Body of pancreas (tissue), 4 donors: Measurements from ENCODE around the gene ATXN1. TPM values are rescaled to one million over a fixed set of nuclear protein-coding genes. Genes with fewer than 3 reads are reported as not detected.
"Not testable (repeated sequence)": the region's sequence is repeated elsewhere in the genome, so short reads cannot be mapped to it uniquely, and the experiment has no call there.

Experiments
- ATAC-seq: fragments of 150-250 bp; one replicate; pipeline ENCODE4 v1.9.1; 2016
- DNase-seq, 4 donors: peaks; one replicate each; pipeline ENCODE4 v3.0.0-alpha.2; 2019
- H3K27ac ChIP-seq, 4 donors: fragments of 200-600 bp; sonication (generic); 1 replicate in 3 of 4; 2 replicates in 1 of 4; pipeline versions ENCODE4 v1.5.1 to v1.6.1; 2016 to 2019; ENCODE audit warnings: mild to moderate bottlenecking in 1 of 4, mixed read lengths in 1 of 4, moderate library complexity in 1 of 4
- H3K27me3 ChIP-seq, 2 donors: fragments of 200-600 bp; sonication (generic); one replicate each; pipeline ENCODE4 v1.6.0; 2016; ENCODE audit warnings: mild to moderate bottlenecking in 1 of 2
- H3K36me3 ChIP-seq, 2 donors: fragments of 200-600 bp; sonication (generic); replicated peaks in 1 of 2; 2 replicates each; pipeline ENCODE4 v1.5.1; 2016; ENCODE audit warnings: low read depth in 2 of 2; ENCODE audit not compliant: insufficient read depth in 1 of 2
- H3K4me1 ChIP-seq: fragments of 200-600 bp; sonication (generic); one replicate; pipeline ENCODE4 v1.6.0; 2016
- H3K4me3 ChIP-seq, 2 donors: fragments of 200-600 bp; sonication (generic); 1 replicate in 1 of 2; 2 replicates in 1 of 2; pipeline ENCODE4 v1.5.1; 2016 to 2019
- H3K9me3 ChIP-seq, 3 donors: fragments of 200-600 bp; sonication (generic); 1 replicate in 2 of 3; 2 replicates in 1 of 3; pipeline ENCODE4 v1.5.1; 2016
- CTCF ChIP-seq, 7 experiments: fragments of 450-650 bp in 4 of 7; fragments of 200-600 bp in 3 of 7; sonication (generic) in 3 of 7; IDR thresholded peaks; one replicate each; pipeline ENCODE4 v1.5.1; 2016 to 2019; ENCODE audit warnings: antibody characterized with exemption in 7 of 7
- POLR2A ChIP-seq, 3 donors: fragments of 450-650 bp; IDR thresholded peaks; one replicate each; pipeline ENCODE4 v1.6.1; 2016; ENCODE audit warnings: antibody characterized with exemption in 3 of 3, mild to moderate bottlenecking in 2 of 3
- WGBS, 2 donors: methylation state at CpG; one replicate each; pipeline ENCODE4 v1.1.5; 2017; 5-methylcytosine and 5-hydroxymethylcytosine counted together
- intact Hi-C: fragments of 100-400 bp; cut with DNase I; formaldehyde crosslinking; loops from one replicate; pipeline ENCODE4 v1.15.1; 2023
- total RNA-seq, 2 donors: library from RNA; depleted of rRNA; stranded (reverse); fragments of >200 nt; gene quantifications; one replicate each; pipeline ENCODE4 v1.1.0, GENCODE V29; 2016

Gene ATXN1
- total RNA-seq, 2 donors from 2014 or later = 24.6 to 24.7 TPM

GRCh38 chr6:16540804-16541752, 220.2 kb downstream of the ATXN1 start:
- Histone ChIP-seq H3K4me1 (no peaks in the 10 kb centered on the region), H3K9me3 (no peaks in the 10 kb centered on the region), H3K27ac (no peak overlapping the region), H3K27me3 (no peaks in the 10 kb centered on the region), H3K36me3 (no peaks in the 10 kb centered on the region), H3K4me3 (no peak overlapping the region)
- ATAC-seq (no peak), DNase-seq (no peak)
- no peak for TF ChIP-seq CTCF (IDR thresholded peaks at IDR 0.05)
- TF ChIP-seq POLR2A (IDR thresholded peaks at IDR 0.05) = no peak
- intact Hi-C loops = no loop called here
- WGBS, 2 donors = 89 to 91% methylated on average over 14 of the region's 14 CpGs

- H3K9me3 ChIP-seq, ATAC-seq, DNase-seq, intact Hi-C loops, H3K36me3 ChIP-seq, H3K4me3 ChIP-seq, H3K4me1 ChIP-seq, H3K27me3 ChIP-seq, H3K27ac ChIP-seq: not testable (repeated sequence)
- 90 to 94% methylated on average over 4 of the region's 4 CpGs for WGBS, 2 donors
Measured at GRCh38 chr6:16540383-16540782, 220.9 kb downstream of the ATXN1 start.

GRCh38 chr6:16539086-16539931, 222.0 kb downstream of the ATXN1 start:
- no peak for TF ChIP-seq POLR2A (IDR thresholded peaks at IDR 0.05)
- TF ChIP-seq CTCF (IDR thresholded peaks at IDR 0.05) = no peak
- WGBS, 2 donors = 72 to 78% methylated on average over 8 of the region's 8 CpGs
- DNase-seq = no peak
- intact Hi-C loops = no loop called here
- H3K27me3 ChIP-seq = no peaks in the 10 kb centered on the region
- H3K4me1 ChIP-seq = no peaks in the 10 kb centered on the region
- no peak for ATAC-seq
- H3K27ac ChIP-seq = no peak overlapping the region
- no peaks in the 10 kb centered on the region for H3K36me3 ChIP-seq
- H3K9me3 ChIP-seq = no peaks in the 10 kb centered on the region
- H3K4me3 ChIP-seq = no peak overlapping the region

- DNase-seq = no peak
- intact Hi-C loops = no loop called here
- TF ChIP-seq CTCF (IDR thresholded peaks at IDR 0.05) (no peak), POLR2A (IDR thresholded peaks at IDR 0.05) (no peak)
- Histone ChIP-seq H3K4me3 (no peak overlapping the region), H3K36me3 (no peaks in the 10 kb centered on the region), H3K9me3 (no peaks in the 10 kb centered on the region), H3K27me3 (no peaks in the 10 kb centered on the region), H3K27ac (no peak overlapping the region), H3K4me1 (no peaks in the 10 kb centered on the region)
- ATAC-seq = no peak
- 79 to 86% methylated on average over 5 of the region's 5 CpGs for WGBS, 2 donors
Measured at GRCh38 chr6:16535564-16535963, 225.7 kb downstream of the ATXN1 start.

GRCh38 chr6:16533721-16534136, 227.5 kb downstream of the ATXN1 start:
- Histone ChIP-seq H3K36me3 (no peaks in the 10 kb centered on the region), H3K4me1 (no peaks in the 10 kb centered on the region), H3K9me3 (no peaks in the 10 kb centered on the region), H3K4me3 (no peak overlapping the region), H3K27ac (no peak overlapping the region), H3K27me3 (no peaks in the 10 kb centered on the region)
- DNase-seq (no peak), ATAC-seq (no peak)
- 92 to 95% methylated on average over 6 of the region's 6 CpGs for WGBS, 2 donors
- intact Hi-C loops = no loop called here
- no peak for TF ChIP-seq CTCF (IDR thresholded peaks at IDR 0.05)
- no peak for TF ChIP-seq POLR2A (IDR thresholded peaks at IDR 0.05)
